ENCODE data around the gene CCDC178. TPM values are rescaled to one million over a fixed set of nuclear protein-coding genes. Genes with fewer than 3 reads are reported as not detected.

Gene CCDC178
- total and polyA plus RNA-seq, 2 donors (not counting 3 experiments of a cell fraction or from before 2014, with no cell fraction given), result 0.80 to 1.6 TPM

GRCh38 chr18:33010149-33010548, 430.4 kb downstream of the CCDC178 start:
- Histone ChIP-seq H3K4me1 (ENCODE audit: control insufficient read depth, extremely low read depth, insufficient read depth, low read length) (peaks cover 37% of the 10 kb centered on the region), H2AFZ (ENCODE audit: low read depth, low read length) (no peak overlapping the region), H3K9ac (replicated peaks; ENCODE audit: extremely low read depth, insufficient read depth, low read length) (peak overlapping the region; percentile 27), H3K79me2 (ENCODE audit: control insufficient read depth, insufficient read depth, low read length) (no peaks in the 10 kb centered on the region), H3K27ac (ENCODE audit: insufficient read depth, low read depth, low read length) (peak overlapping the region; percentile 30), H3K9me3 (replicated peaks; ENCODE audit: control insufficient read depth, insufficient read depth, low read length) (no peaks in the 10 kb centered on the region), H3K27me3 (ENCODE audit: control insufficient read depth in 2 of 2, insufficient read depth in 2 of 2, low read length in 2 of 2) (no peaks in the 10 kb centered on the region), H3K4me2 (ENCODE audit: insufficient read depth, low read length) (peak overlapping the region; percentile 62), H3K4me3 (replicated peaks in 1 of 3; ENCODE audit: insufficient read depth in 1 of 3, low read depth in 1 of 3, low read length in 3 of 3) (no peak overlapping the region), H3K9me1 (replicated peaks; ENCODE audit: control insufficient read depth, extremely low read depth, insufficient read depth, low read length) (no peaks in the 10 kb centered on the region), H4K20me1 (replicated peaks; ENCODE audit: control insufficient read depth, extremely low read depth, insufficient read depth, low read length) (no peaks in the 10 kb centered on the region), H3K36me3 (ENCODE audit: control insufficient read depth in 2 of 2, extremely low read depth in 1 of 2, insufficient read depth in 2 of 2, low read length in 2 of 2) (no peaks in the 10 kb centered on the region)
- intact Hi-C loops (cut with micrococcal nuclease) (loop anchor here (5.0 kb wide), 4 partner anchors 38 to 192 kb away; no protein-coding TSS in a partner anchor), dilution Hi-C loops (cut with MboI; ENCODE audit: extremely low pct_ligation_motif_present, low sequenced_read_pairs) (no loop called here)
- DNase-seq (ENCODE audit: low read depth, low spot score) (peak; percentile 88), FAIRE-seq (peak; percentile 59)
- POLR2A ChIA-PET, result no interaction called here
- peak; percentile 81 for TF ChIP-seq JUN (IDR thresholded peaks at IDR 0.05; ENCODE audit: borderline replicate concordance, insufficient read depth, insufficient read length, low read depth)
- TF ChIP-seq POLR2A (IDR thresholded peaks at IDR 0.05; ENCODE audit: low read depth, low read length), result no peak
- TF ChIP-seq MYC (IDR thresholded peaks at IDR 0.05; ENCODE audit: low read depth, low read length), result no peak
- TF ChIP-seq FOS (IDR thresholded peaks at IDR 0.05; ENCODE audit: borderline replicate concordance, insufficient read depth, low read length), result peak; percentile 33
- CTCF ChIA-PET, result interaction anchor here (0.7 to 1.5 kb wide), 3 partner anchors 12 to 200 kb away, joined by 3 read pairs; no protein-coding TSS in a partner anchor
- no TSS peak for BruUV-seq (replicated peaks)

DNA sequence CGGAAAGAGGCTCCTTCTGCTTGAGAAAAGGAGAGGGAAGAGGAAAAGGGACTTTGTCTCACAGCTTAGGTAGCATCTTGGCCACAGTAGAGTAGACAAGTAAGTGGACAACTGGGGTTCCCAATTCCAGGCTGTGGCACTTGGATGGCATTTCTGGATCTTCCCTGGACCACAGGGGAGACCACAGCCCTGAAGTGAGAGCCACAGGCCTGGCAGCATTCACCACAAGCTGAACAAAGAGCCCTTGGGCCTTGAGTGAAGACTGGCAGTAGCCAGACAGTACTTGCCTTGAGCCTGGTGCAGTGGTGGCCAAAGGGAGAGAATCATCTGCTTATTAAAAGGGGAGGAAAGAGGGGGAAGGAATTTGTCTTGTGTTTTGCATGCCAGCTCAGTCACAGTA, 441.6 kb downstream of the CCDC178 start:
- Histone ChIP-seq H3K9ac (replicated peaks; ENCODE audit: extremely low read depth, insufficient read depth, low read length) (no peak overlapping the region), H3K79me2 (ENCODE audit: control insufficient read depth, insufficient read depth, low read length) (no peaks in the 10 kb centered on the region), H4K20me1 (replicated peaks; ENCODE audit: control insufficient read depth, extremely low read depth, insufficient read depth, low read length) (no peaks in the 10 kb centered on the region), H3K9me1 (replicated peaks; ENCODE audit: control insufficient read depth, extremely low read depth, insufficient read depth, low read length) (no peaks in the 10 kb centered on the region), H3K27ac (ENCODE audit: insufficient read depth, low read depth, low read length) (no peak overlapping the region), H3K4me1 (ENCODE audit: control insufficient read depth, extremely low read depth, insufficient read depth, low read length) (no peaks in the 10 kb centered on the region), H3K4me3 (replicated peaks in 1 of 3; ENCODE audit: insufficient read depth in 1 of 3, low read depth in 1 of 3, low read length in 3 of 3) (no peak overlapping the region), H2AFZ (ENCODE audit: low read depth, low read length) (no peak overlapping the region), H3K36me3 (ENCODE audit: control insufficient read depth in 2 of 2, extremely low read depth in 1 of 2, insufficient read depth in 2 of 2, low read length in 2 of 2) (no peaks in the 10 kb centered on the region), H3K9me3 (replicated peaks; ENCODE audit: control insufficient read depth, insufficient read depth, low read length) (no peaks in the 10 kb centered on the region), H3K4me2 (ENCODE audit: insufficient read depth, low read length) (no peak overlapping the region), H3K27me3 (ENCODE audit: control insufficient read depth in 2 of 2, insufficient read depth in 2 of 2, low read length in 2 of 2) (no peaks in the 10 kb centered on the region)
- ChIA-PET POLR2A (no interaction called here), CTCF (no interaction called here)
- BruUV-seq (replicated peaks), result no TSS peak
- intact Hi-C loops (cut with micrococcal nuclease) (no loop called here), dilution Hi-C loops (cut with MboI; ENCODE audit: extremely low pct_ligation_motif_present, low sequenced_read_pairs) (no loop called here)
- DNase-seq (ENCODE audit: low read depth, low spot score), result no peak
- no peak for FAIRE-seq
- TF ChIP-seq EZH2 (IDR thresholded peaks at IDR 0.05; ENCODE audit: borderline replicate concordance, low read depth, low read length, severe bottlenecking) (no peak), CTCF (IDR thresholded peaks at IDR 0.05; ENCODE audit: extremely low read depth in 1 of 2, insufficient read depth in 1 of 2, low read depth in 1 of 2, low read length in 2 of 2) (no peak), MYC (IDR thresholded peaks at IDR 0.05; ENCODE audit: low read depth, low read length) (no peak), JUN (IDR thresholded peaks at IDR 0.05; ENCODE audit: borderline replicate concordance, insufficient read depth, insufficient read length, low read depth) (no peak), FOS (IDR thresholded peaks at IDR 0.05; ENCODE audit: borderline replicate concordance, insufficient read depth, low read length) (no peak), POLR2AphosphoS5 (IDR thresholded peaks at IDR 0.05; ENCODE audit: insufficient read depth, low read depth, low read length) (no peak), GATA2 (IDR thresholded peaks at IDR 0.05; ENCODE audit: insufficient read depth, insufficient read length, low read depth, low read length) (no peak), POLR2A (IDR thresholded peaks at IDR 0.05; ENCODE audit: low read depth, low read length) (no peak)
- TF ChIP-seq, protein P1, sequence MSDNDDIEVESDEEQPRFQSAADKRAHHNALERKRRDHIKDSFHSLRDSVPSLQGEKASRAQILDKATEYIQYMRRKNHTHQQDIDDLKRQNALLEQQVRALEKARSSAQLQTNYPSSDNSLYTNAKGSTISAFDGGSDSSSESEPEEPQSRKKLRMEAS (IDR thresholded peaks at IDR 0.05; ENCODE audit: insufficient read depth, insufficient read length), result no peak
